Memory B cell (primary cell): ENCODE measurements around the gene ALDH3B1.
"Not testable (repeated sequence)": the region's sequence is repeated elsewhere in the genome, so short reads cannot be mapped to it uniquely, and the experiment has no call there.

ENCODE experiments used
- ATAC-seq: fragments of 150-1000 bp; cut with Tn5 transposase; 2 replicates; pipeline ENCODE4 v1.10.0; 2021; ENCODE audit warnings: low read depth, mild to moderate bottlenecking, moderate library complexity
- DNase-seq, 2 donors: peaks; one replicate each; pipeline ENCODE4 v3.0.0; 2022; ENCODE audit warnings: low spot score in 2 of 2
- H3K27ac Mint-ChIP-seq: one replicate; pipeline ENCODE4 v1.8.0; 2022; ENCODE audit warnings: mild to moderate bottlenecking, moderate library complexity, mixed read lengths
- H3K27me3 Mint-ChIP-seq: one replicate; pipeline ENCODE4 v1.8.0; 2022; ENCODE audit warnings: mixed read lengths
- H3K36me3 Mint-ChIP-seq: one replicate; pipeline ENCODE4 v1.8.0; 2022; ENCODE audit warnings: mild to moderate bottlenecking, mixed read lengths
- H3K4me1 Mint-ChIP-seq: one replicate; pipeline ENCODE4 v1.8.0; 2022; ENCODE audit warnings: mixed read lengths
- H3K4me3 Mint-ChIP-seq: one replicate; pipeline ENCODE4 v1.8.0; 2022; ENCODE audit warnings: mild to moderate bottlenecking, moderate library complexity, mixed read lengths
- H3K9me3 Mint-ChIP-seq: one replicate; pipeline ENCODE4 v1.8.0; 2022; ENCODE audit warnings: mixed read lengths

ALDH3B1 gene

GRCh38 chr11:68010090-68011041 lies at the start of gene ALDH3B1:
Gene ALDH3B1, plus strand, starts transcription at chr11:68010327. Its CDS starts 4,971 bp downstream, at chr11:68015298.
- Mint-ChIP-seq H3K4me3 (peak within 1 kb of the TSS; percentile 63), H3K27ac (peak within 1 kb of the TSS; percentile 71)

GRCh38 chr11:67963217-67963616 lies 46.9 kb upstream of the ALDH3B1 start:
- not testable (repeated sequence) for DNase-seq
- H3K27me3 Mint-ChIP-seq: peaks cover 13% of the 10 kb centered on the region

More at GRCh38 chr11:68010090-68011041, at the start of gene ALDH3B1:
- peaks cover 26% of the 10 kb centered on the region for H3K4me1 Mint-ChIP-seq
- ATAC-seq: peak; percentile 56
- DNase-seq: peak in 1 of 2 donors; percentile 33
- no peaks in the 10 kb centered on the region for H3K9me3 Mint-ChIP-seq
- H3K36me3 Mint-ChIP-seq: no peaks in the 10 kb centered on the region
- no peaks in the 10 kb centered on the region for H3K27me3 Mint-ChIP-seq

GRCh38 chr11:67963879-67964278 lies 46.2 kb upstream of the ALDH3B1 start:
- H3K36me3 Mint-ChIP-seq, H3K4me1 Mint-ChIP-seq, H3K9me3 Mint-ChIP-seq, H3K4me3 Mint-ChIP-seq, H3K27ac Mint-ChIP-seq, ATAC-seq, DNase-seq: not testable (repeated sequence)
- H3K27me3 Mint-ChIP-seq: peaks cover 11% of the 10 kb centered on the region

More at GRCh38 chr11:67963217-67963616, 46.9 kb upstream of the ALDH3B1 start:
- H3K36me3 Mint-ChIP-seq, H3K4me1 Mint-ChIP-seq, H3K27ac Mint-ChIP-seq, H3K4me3 Mint-ChIP-seq, ATAC-seq, H3K9me3 Mint-ChIP-seq: not testable (repeated sequence)

- H3K36me3 Mint-ChIP-seq, ATAC-seq, H3K4me1 Mint-ChIP-seq, DNase-seq, H3K4me3 Mint-ChIP-seq, H3K9me3 Mint-ChIP-seq, H3K27me3 Mint-ChIP-seq, H3K27ac Mint-ChIP-seq: not testable (repeated sequence)
Observed at GRCh38 chr11:67964746-67965145, 45.4 kb upstream of the ALDH3B1 start.

GRCh38 chr11:67965830-67966348 lies 44.2 kb upstream of the ALDH3B1 start:
- not testable (repeated sequence) for DNase-seq, H3K27me3 Mint-ChIP-seq, H3K9me3 Mint-ChIP-seq, H3K27ac Mint-ChIP-seq, H3K4me3 Mint-ChIP-seq, ATAC-seq, H3K4me1 Mint-ChIP-seq, H3K36me3 Mint-ChIP-seq

- not testable (repeated sequence) for H3K27ac Mint-ChIP-seq, H3K9me3 Mint-ChIP-seq, H3K4me3 Mint-ChIP-seq, H3K4me1 Mint-ChIP-seq, ATAC-seq, H3K36me3 Mint-ChIP-seq, DNase-seq
- peaks cover 14% of the 10 kb centered on the region for H3K27me3 Mint-ChIP-seq
Observed at GRCh38 chr11:67974746-67975145, 35.4 kb upstream of the ALDH3B1 start.

- H3K27ac Mint-ChIP-seq, H3K27me3 Mint-ChIP-seq, H3K36me3 Mint-ChIP-seq, H3K4me3 Mint-ChIP-seq, DNase-seq, ATAC-seq, H3K9me3 Mint-ChIP-seq, H3K4me1 Mint-ChIP-seq: not testable (repeated sequence)
Observed at GRCh38 chr11:67978766-67979418, 31.2 kb upstream of the ALDH3B1 start.

GRCh38 chr11:67981226-67981625 lies 28.9 kb upstream of the ALDH3B1 start:
- not testable (repeated sequence) for H3K36me3 Mint-ChIP-seq, H3K27ac Mint-ChIP-seq, DNase-seq, H3K4me1 Mint-ChIP-seq, H3K9me3 Mint-ChIP-seq, H3K27me3 Mint-ChIP-seq, ATAC-seq, H3K4me3 Mint-ChIP-seq

- DNase-seq, H3K4me1 Mint-ChIP-seq, H3K9me3 Mint-ChIP-seq, H3K27me3 Mint-ChIP-seq, H3K4me3 Mint-ChIP-seq, ATAC-seq, H3K27ac Mint-ChIP-seq, H3K36me3 Mint-ChIP-seq: not testable (repeated sequence)
Observed at GRCh38 chr11:67982255-67982857, 27.8 kb upstream of the ALDH3B1 start.

- Mint-ChIP-seq H3K36me3 (no peaks in the 10 kb centered on the region), H3K4me3 (no peak overlapping the region), H3K4me1 (peaks cover 4% of the 10 kb centered on the region), H3K9me3 (no peaks in the 10 kb centered on the region), H3K27me3 (peaks cover 2% of the 10 kb centered on the region), H3K27ac (no peak overlapping the region)
- DNase-seq: no peak
- no peak for ATAC-seq
Observed at GRCh38 chr11:67983951-67984350, 26.2 kb upstream of the ALDH3B1 start.

GRCh38 chr11:67985302-67985701 lies 24.8 kb upstream of the ALDH3B1 start:
- H3K4me1 Mint-ChIP-seq, ATAC-seq, H3K36me3 Mint-ChIP-seq, H3K9me3 Mint-ChIP-seq, H3K27ac Mint-ChIP-seq, H3K4me3 Mint-ChIP-seq, DNase-seq, H3K27me3 Mint-ChIP-seq: not testable (repeated sequence)

- not testable (repeated sequence) for H3K27me3 Mint-ChIP-seq, H3K27ac Mint-ChIP-seq, ATAC-seq, H3K4me3 Mint-ChIP-seq, DNase-seq, H3K9me3 Mint-ChIP-seq
- H3K4me1 Mint-ChIP-seq: peaks cover 19% of the 10 kb centered on the region
- H3K36me3 Mint-ChIP-seq: peaks cover 13% of the 10 kb centered on the region
Observed at GRCh38 chr11:67990546-67991346, 19.4 kb upstream of the ALDH3B1 start.

- peaks cover 15% of the 10 kb centered on the region for H3K36me3 Mint-ChIP-seq
Observed at GRCh38 chr11:67991347-67992121, 18.6 kb upstream of the ALDH3B1 start.

More at GRCh38 chr11:67991347-67992121, 18.6 kb upstream of the ALDH3B1 start:
- H3K27me3 Mint-ChIP-seq, ATAC-seq, H3K27ac Mint-ChIP-seq, DNase-seq, H3K9me3 Mint-ChIP-seq: not testable (repeated sequence)
- Mint-ChIP-seq H3K4me3 (peak overlapping the region; percentile 19), H3K4me1 (peaks cover 21% of the 10 kb centered on the region)
